ENCODE results near the gene DDX46.

- TF ChIP-seq EZH2 (IDR thresholded peaks at IDR 0.05; ENCODE audit: insufficient read depth, poor library complexity, severe bottlenecking) (no peak), EZH2phosphoT487 (IDR thresholded peaks at IDR 0.05; ENCODE audit: insufficient read depth, low read depth) (no peak)
Measured at GRCh38 chr5:134878403-134878802, 119.8 kb downstream of the DDX46 start.
